Cardiac fibroblast (primary cell): ENCODE measurements around the gene CST9L.

ENCODE experiments used
- DNase-seq, 2 donors: peaks; one replicate each; pipeline versions ENCODE4 v3.0.0 to v3.0.0-alpha.2; 2010; ENCODE audit warnings: low read depth in 2 of 2
- H3K4me3 ChIP-seq, 2 donors: replicated peaks in 1 of 2; 1 replicate in 1 of 2; 2 replicates in 1 of 2; pipeline ENCODE4 v1.5.1; 2011; ENCODE audit warnings: low read depth in 2 of 2, low read length in 2 of 2, mild to moderate bottlenecking in 2 of 2, moderate library complexity in 1 of 2
- TF ChIP-seq, protein P1 (sequence below): IDR thresholded peaks from one replicate; pipeline ENCODE4 v1.5.1; 2011; ENCODE audit warnings: low read depth, mild to moderate bottlenecking, low read length, inconsistent platforms

The CST9L gene

DNA sequence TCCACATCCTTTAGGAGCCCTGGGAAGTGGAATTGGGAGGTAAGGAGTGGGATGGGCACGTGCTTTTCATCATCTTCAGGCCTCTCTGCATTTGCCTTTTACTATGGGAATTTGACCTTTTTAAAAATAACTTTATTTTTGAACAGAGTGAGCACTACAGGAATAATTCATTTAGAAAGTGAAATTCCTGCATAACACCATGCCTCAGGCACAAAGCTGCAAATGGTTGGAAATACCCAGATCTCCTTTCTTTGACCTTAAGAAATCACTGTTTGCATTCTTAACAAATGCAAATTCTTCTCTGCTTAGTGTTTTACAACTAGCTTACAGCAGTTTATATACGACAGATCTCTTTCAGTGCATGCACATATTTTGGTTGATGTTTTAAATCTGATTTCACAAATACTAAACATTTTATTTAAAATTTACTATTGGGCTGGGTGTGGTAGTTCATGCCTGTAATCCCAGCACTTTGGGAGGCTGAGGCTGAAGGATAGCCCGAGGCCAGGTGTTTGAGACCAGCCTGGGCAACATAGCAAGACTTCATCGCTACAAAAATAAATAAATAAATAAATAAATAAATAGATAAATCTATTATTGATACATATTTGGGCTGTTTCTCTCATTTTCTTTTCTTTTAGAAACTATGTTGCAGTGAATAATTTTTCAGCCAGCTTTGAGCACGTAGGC, 52.9 kb downstream of the CST9L start:
- H3K4me3 ChIP-seq = no peak overlapping the region
- DNase-seq = no peak
- TF ChIP-seq, protein P1, sequence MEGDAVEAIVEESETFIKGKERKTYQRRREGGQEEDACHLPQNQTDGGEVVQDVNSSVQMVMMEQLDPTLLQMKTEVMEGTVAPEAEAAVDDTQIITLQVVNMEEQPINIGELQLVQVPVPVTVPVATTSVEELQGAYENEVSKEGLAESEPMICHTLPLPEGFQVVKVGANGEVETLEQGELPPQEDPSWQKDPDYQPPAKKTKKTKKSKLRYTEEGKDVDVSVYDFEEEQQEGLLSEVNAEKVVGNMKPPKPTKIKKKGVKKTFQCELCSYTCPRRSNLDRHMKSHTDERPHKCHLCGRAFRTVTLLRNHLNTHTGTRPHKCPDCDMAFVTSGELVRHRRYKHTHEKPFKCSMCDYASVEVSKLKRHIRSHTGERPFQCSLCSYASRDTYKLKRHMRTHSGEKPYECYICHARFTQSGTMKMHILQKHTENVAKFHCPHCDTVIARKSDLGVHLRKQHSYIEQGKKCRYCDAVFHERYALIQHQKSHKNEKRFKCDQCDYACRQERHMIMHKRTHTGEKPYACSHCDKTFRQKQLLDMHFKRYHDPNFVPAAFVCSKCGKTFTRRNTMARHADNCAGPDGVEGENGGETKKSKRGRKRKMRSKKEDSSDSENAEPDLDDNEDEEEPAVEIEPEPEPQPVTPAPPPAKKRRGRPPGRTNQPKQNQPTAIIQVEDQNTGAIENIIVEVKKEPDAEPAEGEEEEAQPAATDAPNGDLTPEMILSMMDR = no peak

DNA sequence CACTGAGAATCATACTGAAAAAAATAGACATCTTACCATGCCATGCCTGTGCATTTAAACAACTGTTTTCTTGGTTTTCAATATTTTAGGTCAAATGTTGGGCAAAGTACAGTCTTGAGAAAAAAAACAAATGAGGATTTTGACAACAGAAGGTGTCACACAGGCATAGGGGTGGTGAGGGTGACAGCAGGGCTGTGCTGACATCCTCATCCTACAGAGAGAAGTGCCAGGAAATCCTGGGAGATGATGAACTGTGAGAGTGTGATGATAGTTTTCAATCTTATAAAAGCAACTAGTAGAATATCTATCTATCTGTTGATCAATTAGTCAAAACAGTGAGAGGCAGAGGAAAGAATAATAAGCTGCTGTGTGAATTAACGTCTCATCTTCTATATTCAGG, 53.4 kb downstream of the CST9L start:
- TF ChIP-seq, protein P1 = no peak
- no peak overlapping the region for H3K4me3 ChIP-seq
- DNase-seq = no peak
